Measurements from ENCODE around the gene ZNRD2.

The ZNRD2 gene

GRCh38 chr11:65555693-65556231 is 14.5 kb upstream of the ZNRD2 start:
- H3K4me1 Mint-ChIP-seq (ENCODE audit: low read depth in 2 of 2): peaks cover 59 to 60% of the 10 kb centered on the region in 2 donors
- no peaks in the 10 kb centered on the region for H3K27me3 Mint-ChIP-seq
- peaks cover 15% of the 10 kb centered on the region for H3K36me3 Mint-ChIP-seq (ENCODE audit: insufficient read depth)
- H3K4me3 Mint-ChIP-seq: peak overlapping the region; percentile 82 to 85
- no peak for DNase-seq
- H3K27ac Mint-ChIP-seq: peak overlapping the region; percentile 89 to 93
- ATAC-seq (replicated peaks): no peak
- no peaks in the 10 kb centered on the region for H3K9me3 Mint-ChIP-seq

- DNase-seq: no peak
- peak overlapping the region; percentile 89 to 93 for H3K27ac Mint-ChIP-seq
- no peaks in the 10 kb centered on the region for H3K27me3 Mint-ChIP-seq
- peaks cover 10% of the 10 kb centered on the region for H3K36me3 Mint-ChIP-seq (ENCODE audit: insufficient read depth)
- no peak for ATAC-seq (replicated peaks)
- peak overlapping the region; percentile 82 to 85 for H3K4me3 Mint-ChIP-seq
- peaks cover 54% of the 10 kb centered on the region in 2 donors for H3K4me1 Mint-ChIP-seq (ENCODE audit: low read depth in 2 of 2)
- H3K9me3 Mint-ChIP-seq: no peaks in the 10 kb centered on the region
Observed at GRCh38 chr11:65556470-65557279, 13.6 kb upstream of the ZNRD2 start.

- DNase-seq: no peak
- peaks cover 9% of the 10 kb centered on the region for H3K36me3 Mint-ChIP-seq (ENCODE audit: insufficient read depth)
- H3K9me3 Mint-ChIP-seq: no peaks in the 10 kb centered on the region
- peak overlapping the region; percentile 89 to 93 for H3K27ac Mint-ChIP-seq
- H3K27me3 Mint-ChIP-seq: no peaks in the 10 kb centered on the region
- H3K4me3 Mint-ChIP-seq: peak overlapping the region; percentile 82 to 85
- ATAC-seq (replicated peaks): no peak
- H3K4me1 Mint-ChIP-seq (ENCODE audit: low read depth in 2 of 2): peaks cover 49 to 50% of the 10 kb centered on the region in 2 donors
Observed at GRCh38 chr11:65557280-65558001, 12.8 kb upstream of the ZNRD2 start.

- ATAC-seq (replicated peaks) (peak; percentile 32), DNase-seq (no peak)
- Mint-ChIP-seq H3K36me3 (ENCODE audit: insufficient read depth) (peaks cover 6% of the 10 kb centered on the region), H3K4me3 (peak within 1 kb of the TSS; percentile 82 to 85), H3K27me3 (no peaks in the 10 kb centered on the region), H3K9me3 (no peaks in the 10 kb centered on the region), H3K27ac (peak within 1 kb of the TSS; percentile 89 to 93), H3K4me1 (ENCODE audit: low read depth in 2 of 2) (peaks cover 46 to 47% of the 10 kb centered on the region in 2 donors)
Observed at GRCh38 chr11:65558002-65558929, 12.0 kb upstream of the ZNRD2 start, which contains the start of gene LTBP3. TSS of gene LTBP3 (minus strand) at chr11:65558359. CDS start at chr11:65557959, 400 bp downstream.

GRCh38 chr11:65558930-65559509 is 11.3 kb upstream of the ZNRD2 start:
- H3K27ac Mint-ChIP-seq: peak overlapping the region; percentile 83 to 84
- H3K9me3 Mint-ChIP-seq: no peaks in the 10 kb centered on the region
- H3K4me3 Mint-ChIP-seq: peak overlapping the region; percentile 66 to 85
- DNase-seq: no peak
- peaks cover 47% of the 10 kb centered on the region in 2 donors for H3K4me1 Mint-ChIP-seq (ENCODE audit: low read depth in 2 of 2)
- H3K27me3 Mint-ChIP-seq: no peaks in the 10 kb centered on the region
- no peak for ATAC-seq (replicated peaks)
- H3K36me3 Mint-ChIP-seq (ENCODE audit: insufficient read depth): peaks cover 6% of the 10 kb centered on the region

GRCh38 chr11:65559535-65559934 is 10.7 kb upstream of the ZNRD2 start:
- Mint-ChIP-seq H3K36me3 (ENCODE audit: insufficient read depth) (peaks cover 6% of the 10 kb centered on the region), H3K27ac (peak overlapping the region; percentile 83 to 84), H3K27me3 (no peaks in the 10 kb centered on the region), H3K4me1 (ENCODE audit: low read depth in 2 of 2) (peaks cover 43% of the 10 kb centered on the region in 2 donors), H3K4me3 (peak overlapping the region; percentile 66 to 85), H3K9me3 (no peaks in the 10 kb centered on the region)
- DNase-seq: no peak
- no peak for ATAC-seq (replicated peaks)

GRCh38 chr11:65559951-65560537 is 10.2 kb upstream of the ZNRD2 start:
- Mint-ChIP-seq H3K36me3 (ENCODE audit: insufficient read depth) (peaks cover 6% of the 10 kb centered on the region), H3K9me3 (no peaks in the 10 kb centered on the region), H3K27me3 (no peaks in the 10 kb centered on the region), H3K4me3 (peak overlapping the region in 1 of 2 donors; percentile 66), H3K27ac (peak overlapping the region; percentile 83 to 84), H3K4me1 (ENCODE audit: low read depth in 2 of 2) (peaks cover 40 to 42% of the 10 kb centered on the region in 2 donors)
- no peak for DNase-seq
- no peak for ATAC-seq (replicated peaks)

- H3K27ac Mint-ChIP-seq: peak overlapping the region; percentile 83 to 84
- no peak overlapping the region for H3K4me3 Mint-ChIP-seq
Observed at GRCh38 chr11:65560555-65561418, 9.5 kb upstream of the ZNRD2 start.

GRCh38 chr11:65562020-65562419 is 8.3 kb upstream of the ZNRD2 start:
- no peaks in the 10 kb centered on the region for H3K9me3 Mint-ChIP-seq
- H3K4me3 Mint-ChIP-seq: no peak overlapping the region
- DNase-seq (no peak), ATAC-seq (replicated peaks) (no peak)
- H3K4me1 Mint-ChIP-seq (ENCODE audit: low read depth in 2 of 2): peaks cover 41 to 43% of the 10 kb centered on the region in 2 donors
- H3K36me3 Mint-ChIP-seq (ENCODE audit: insufficient read depth): peaks cover 8% of the 10 kb centered on the region
- H3K27me3 Mint-ChIP-seq: no peaks in the 10 kb centered on the region
- H3K27ac Mint-ChIP-seq: no peak overlapping the region

More at GRCh38 chr11:65560555-65561418, 9.5 kb upstream of the ZNRD2 start:
- no peak for ATAC-seq (replicated peaks)
- peaks cover 40 to 44% of the 10 kb centered on the region in 2 donors for H3K4me1 Mint-ChIP-seq (ENCODE audit: low read depth in 2 of 2)
- H3K36me3 Mint-ChIP-seq (ENCODE audit: insufficient read depth): peaks cover 8% of the 10 kb centered on the region
- H3K9me3 Mint-ChIP-seq: no peaks in the 10 kb centered on the region
- no peak for DNase-seq
- no peaks in the 10 kb centered on the region for H3K27me3 Mint-ChIP-seq

GRCh38 chr11:65562788-65563187 is 7.5 kb upstream of the ZNRD2 start:
- ATAC-seq (replicated peaks): no peak
- Mint-ChIP-seq H3K4me3 (no peak overlapping the region), H3K4me1 (ENCODE audit: low read depth in 2 of 2) (peaks cover 37 to 38% of the 10 kb centered on the region in 2 donors), H3K9me3 (no peaks in the 10 kb centered on the region), H3K27ac (peak overlapping the region in 1 of 2 donors; percentile 75), H3K27me3 (no peaks in the 10 kb centered on the region), H3K36me3 (ENCODE audit: insufficient read depth) (peaks cover 5% of the 10 kb centered on the region)
- no peak for DNase-seq

- no peak overlapping the region for H3K4me3 Mint-ChIP-seq
- H3K27me3 Mint-ChIP-seq: no peaks in the 10 kb centered on the region
- no peaks in the 10 kb centered on the region for H3K9me3 Mint-ChIP-seq
- ATAC-seq (replicated peaks) (no peak), DNase-seq (no peak)
- peak overlapping the region; percentile 75 for H3K27ac Mint-ChIP-seq
- peaks cover 40 to 44% of the 10 kb centered on the region in 2 donors for H3K4me1 Mint-ChIP-seq (ENCODE audit: low read depth in 2 of 2)
- H3K36me3 Mint-ChIP-seq (ENCODE audit: insufficient read depth): peaks cover 12% of the 10 kb centered on the region
Observed at GRCh38 chr11:65563601-65564000, 6.7 kb upstream of the ZNRD2 start.
